ENCODE measurements around the gene CPT1B.
A peak's percentile ranks its signal among the peaks of the same experiment; 100 is the strongest.
"Not testable (repeated sequence)": the region's sequence is repeated elsewhere in the genome, so short reads cannot be mapped to it uniquely, and the experiment has no call there.

CPT1B gene

GRCh38 chr22:50577987-50578775 is at the start of gene CPT1B:
CPT1B (minus strand) TSS chr22:50578427; CDS start chr22:50577915, 512 bp downstream.
- no peak for DNase-seq (ENCODE audit: low spot score)

DNA sequence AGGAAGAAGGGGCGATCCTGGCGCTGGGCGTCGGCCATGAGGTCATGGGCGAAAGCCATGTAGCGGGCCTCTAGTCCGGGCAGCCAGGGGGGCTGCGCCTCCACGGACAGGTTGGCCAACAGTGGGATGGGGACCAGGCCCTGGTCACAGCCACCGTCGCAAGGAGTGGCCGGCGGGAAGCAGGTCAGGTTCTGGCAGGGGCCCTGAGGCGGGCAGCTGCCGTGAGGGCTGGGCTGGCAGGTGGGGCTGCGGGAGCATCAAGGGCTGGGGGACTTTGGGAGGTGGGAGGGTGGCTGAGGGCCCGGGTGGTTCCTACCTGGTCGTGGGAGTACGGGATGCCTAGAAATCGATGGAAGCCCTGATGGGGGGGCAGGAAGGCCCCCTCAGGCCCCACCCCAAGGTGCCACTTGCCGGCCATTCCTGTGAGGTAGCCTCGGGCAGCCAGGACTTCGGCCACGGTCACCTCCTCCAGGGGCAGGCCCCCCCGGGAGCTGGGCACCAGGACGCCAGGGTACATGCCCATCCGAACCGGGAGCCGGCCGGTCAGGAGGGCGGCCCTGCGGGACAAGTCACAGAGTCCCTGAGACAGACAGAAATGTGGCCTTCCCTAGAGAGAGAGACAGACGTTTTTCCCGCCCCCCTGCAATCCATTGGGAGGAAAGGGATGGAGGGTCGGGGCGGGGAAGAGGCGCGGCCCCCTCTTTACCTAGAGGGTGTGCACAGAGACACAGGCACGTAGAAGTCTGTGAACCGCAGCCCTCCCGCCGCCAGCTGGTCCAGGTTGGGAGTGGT is 48.8 kb upstream of the CPT1B start:
- no peak for DNase-seq (ENCODE audit: low spot score)

- no peak for DNase-seq (ENCODE audit: low spot score)
These were observed 48.2 kb upstream of the CPT1B start for GRCh38 chr22:50626314-50626849.

GRCh38 chr22:50625568-50626313 is 47.5 kb upstream of the CPT1B start:
- no peak for DNase-seq (ENCODE audit: low spot score)

GRCh38 chr22:50625131-50625567 is 46.9 kb upstream of the CPT1B start:
- no peak for DNase-seq (ENCODE audit: low spot score)

DNA sequence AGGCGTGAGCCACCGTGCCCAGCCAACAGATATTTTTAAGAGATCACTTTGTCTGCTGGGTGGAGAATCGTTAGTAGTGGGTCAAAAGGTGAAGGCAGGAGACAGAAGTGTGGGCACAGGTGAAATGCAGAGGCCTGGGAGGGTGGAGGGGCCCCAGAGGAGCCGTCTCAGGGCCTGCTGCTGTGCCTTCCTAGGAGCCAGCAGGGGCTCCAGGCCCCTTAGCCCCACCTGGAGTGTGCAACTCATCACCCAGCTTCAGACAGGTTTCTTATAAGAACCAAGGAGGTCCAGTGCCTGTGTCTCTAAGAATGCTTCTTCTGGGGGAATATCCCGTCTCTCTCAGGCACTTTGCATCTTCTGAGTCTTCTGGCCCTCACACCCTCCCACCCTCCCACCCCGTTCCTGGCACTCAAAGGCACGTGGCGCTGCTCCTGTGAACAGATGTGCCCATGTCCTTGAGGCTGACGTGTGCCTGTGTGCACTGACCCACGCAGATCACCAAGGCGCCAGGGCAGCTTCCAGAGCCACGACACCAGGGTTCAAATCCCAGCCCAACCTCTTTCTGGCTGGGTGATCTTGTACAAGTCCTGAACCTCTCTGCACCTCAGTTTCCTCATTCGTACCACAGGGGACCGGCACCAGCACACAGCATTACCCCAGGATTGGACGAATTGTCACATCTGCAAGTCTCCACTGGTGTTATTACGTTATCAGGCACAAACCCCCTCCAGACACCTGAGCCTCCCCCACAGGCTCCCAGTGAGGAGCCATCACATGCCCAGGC is 46.3 kb upstream of the CPT1B start:
- DNase-seq (ENCODE audit: low spot score), result no peak

- no peak for DNase-seq (ENCODE audit: low spot score)
These were observed 44.6 kb upstream of the CPT1B start for GRCh38 chr22:50622723-50623327.

- peak; percentile 19 for DNase-seq (ENCODE audit: low spot score)
These were observed 43.9 kb upstream of the CPT1B start for GRCh38 chr22:50621948-50622722.

DNA sequence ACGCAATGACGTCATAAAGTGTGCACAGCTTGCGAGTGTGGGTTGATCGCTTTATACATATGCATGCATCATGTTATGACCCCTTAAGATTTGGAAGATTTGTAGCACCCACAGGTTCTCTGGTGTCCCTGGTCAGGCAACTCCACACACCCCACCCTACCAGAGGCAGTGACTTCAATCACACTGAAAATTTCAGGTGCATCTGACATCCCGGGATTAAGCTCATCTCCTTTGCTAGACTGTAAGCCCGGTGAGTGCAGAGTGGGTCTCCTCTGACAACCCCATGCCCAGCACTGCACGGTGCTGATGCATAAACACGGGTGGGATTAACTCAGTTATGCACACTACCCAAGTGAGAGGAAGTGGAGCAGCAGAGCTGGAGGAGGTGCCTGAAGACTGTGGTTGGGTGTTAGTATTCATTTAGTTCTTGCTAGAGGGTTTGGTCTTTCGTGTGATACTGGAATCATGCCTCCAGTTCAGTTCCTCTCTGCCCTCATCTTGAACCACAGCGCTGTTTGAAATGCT is 43.2 kb upstream of the CPT1B start:
- DNase-seq (ENCODE audit: low spot score), result peak; percentile 86

GRCh38 chr22:50620593-50621355 is 42.5 kb upstream of the CPT1B start:
- DNase-seq (ENCODE audit: low spot score), result peak; percentile 83

DNA sequence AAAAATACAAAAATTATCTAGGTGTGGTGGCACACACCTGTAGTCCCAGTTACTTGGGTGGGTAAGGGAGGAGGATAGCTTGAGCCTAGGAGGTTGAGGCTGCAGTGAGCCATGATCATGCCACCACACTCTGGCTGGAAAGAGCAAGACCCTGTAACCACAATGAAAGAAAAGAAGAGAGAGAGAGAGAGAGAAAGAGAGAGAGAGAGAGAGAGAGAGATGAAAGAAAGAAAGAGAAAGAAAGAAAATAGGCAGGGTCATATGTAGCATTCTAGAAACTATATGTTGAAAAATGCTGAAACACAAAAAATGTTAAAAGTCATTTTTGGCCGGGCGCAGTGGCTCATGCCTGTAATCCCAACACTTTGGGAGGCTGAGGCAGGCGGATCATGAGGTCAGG is 36.1 kb upstream of the CPT1B start:
- DNase-seq (ENCODE audit: low spot score), result not testable (repeated sequence)

GRCh38 chr22:50613291-50613981 is 35.2 kb upstream of the CPT1B start:
- DNase-seq (ENCODE audit: low spot score), result no peak

DNA sequence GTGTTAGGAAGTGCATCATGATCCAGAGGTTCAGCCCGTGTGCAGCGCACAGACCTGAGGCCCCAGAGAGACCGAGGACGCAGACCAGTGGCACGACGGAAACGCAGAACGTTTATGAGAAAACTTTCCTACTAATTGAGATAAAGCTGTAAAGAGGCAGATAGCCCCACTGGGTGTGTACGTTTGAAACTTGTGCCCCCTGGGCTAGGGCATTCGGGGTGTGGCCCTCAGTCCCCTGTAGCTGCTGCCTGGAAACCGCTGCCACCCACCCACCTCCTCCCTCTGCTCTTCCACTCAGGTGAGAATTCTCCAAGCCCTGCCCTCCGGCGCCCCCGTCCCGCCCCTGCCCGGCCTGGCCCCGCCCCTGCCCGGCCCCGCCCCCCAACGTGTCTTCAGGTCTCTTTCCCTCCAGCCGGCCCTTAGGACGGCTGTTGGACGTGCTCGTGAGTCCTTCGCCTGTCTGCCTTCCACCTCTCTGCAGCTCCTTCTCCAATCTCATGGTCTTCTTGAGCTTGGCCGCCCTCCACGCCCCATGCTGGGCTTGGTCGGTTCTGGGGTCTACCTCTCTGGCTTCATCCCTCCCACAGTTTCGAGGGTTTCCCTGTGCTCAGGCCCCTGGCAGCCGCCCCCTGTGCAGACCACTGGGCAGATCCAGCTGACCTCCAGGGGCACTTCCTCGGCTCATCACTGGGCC is 34.4 kb upstream of the CPT1B start:
- DNase-seq (ENCODE audit: low spot score), result no peak

DNA sequence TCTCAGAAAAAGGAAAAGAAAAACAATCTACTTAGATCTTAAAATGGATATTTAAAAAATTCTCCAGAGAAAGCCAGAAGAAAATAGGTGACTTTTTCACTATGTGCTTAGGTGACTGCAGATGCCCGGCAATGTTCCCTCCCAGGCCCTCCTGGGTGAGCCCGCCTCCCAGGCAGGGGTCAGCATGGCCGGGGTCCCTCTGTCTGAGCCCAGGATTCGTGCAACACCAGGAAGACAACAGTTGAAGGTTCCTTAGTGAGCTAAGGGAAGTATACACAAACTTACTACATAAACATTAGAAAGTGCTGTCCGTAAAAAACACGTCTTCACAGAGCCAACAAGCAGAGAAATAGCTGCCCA is 33.9 kb upstream of the CPT1B start:
- DNase-seq (ENCODE audit: low spot score), result no peak

GRCh38 chr22:50611341-50612060 is 33.3 kb upstream of the CPT1B start:
- no peak for DNase-seq (ENCODE audit: low spot score)

DNA sequence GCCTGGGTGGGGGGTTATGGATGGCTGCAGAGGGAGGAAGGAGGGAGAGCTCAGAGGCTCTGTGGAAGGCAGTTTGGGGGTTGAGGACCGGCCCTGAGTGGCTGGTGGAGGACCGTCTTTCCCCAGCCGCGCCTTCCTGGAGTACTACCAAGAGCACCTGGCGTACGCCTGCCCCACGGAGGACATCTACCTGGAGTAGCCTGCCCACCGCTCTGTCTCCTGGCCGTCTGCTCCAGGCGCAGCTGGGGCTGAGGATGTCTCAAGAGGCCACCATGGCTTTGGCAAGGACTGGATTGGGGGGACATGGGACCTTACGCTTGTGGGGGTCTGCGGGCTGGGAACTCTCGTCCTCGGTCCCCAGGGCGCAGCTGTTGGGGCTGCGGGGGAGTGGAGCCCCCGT is 32.4 kb upstream of the CPT1B start:
- DNase-seq (ENCODE audit: low spot score), result no peak

GRCh38 chr22:50610041-50610451 is 31.8 kb upstream of the CPT1B start:
- DNase-seq (ENCODE audit: low spot score), result no peak
